PC-9 (cell line): Measurements from ENCODE around the gene TNN. TPM values are rescaled to one million over a fixed set of nuclear protein-coding genes. Genes with fewer than 3 reads are reported as not detected.

Source experiments
- BruUV-seq: library from RNA; stranded (reverse); fragments of 400-500 nt; replicated peaks from 2 replicates; lab custom pipeline; 2021; lab: Mats Ljungman, UMichigan
- CTCF ChIA-PET: fragments of 300-600 bp; sonication (Branson Sonifier 250); formaldehyde crosslinking; loops from one replicate; lab custom pipeline; 2022; ENCODE audit warnings: antibody characterized with exemption; lab: Charles Lee
- POLR2A ChIA-PET: fragments of 300-600 bp; sonication (Branson Sonifier 250); formaldehyde crosslinking; loops from one replicate; lab custom pipeline; 2022; ENCODE audit warnings: antibody characterized with exemption; ENCODE audit not compliant: unreplicated experiment; lab: Charles Lee
- DNase-seq, 2 experiments: peaks; one replicate each; pipeline versions ENCODE4 v3.0.0 to v3.0.0-alpha.2; 2015 to 2022; ENCODE audit warnings: mixed read lengths in 1 of 2
- H2AFZ ChIP-seq: fragments of 200-600 bp; sonication (generic); 2 replicates; pipeline ENCODE4 v1.8.1; 2017; ENCODE audit warnings: antibody characterized with exemption
- H3F3A ChIP-seq: fragments of 200-600 bp; sonication (generic); 2 replicates; pipeline ENCODE4 v1.8.1; 2017; ENCODE audit warnings: antibody characterized with exemption, mild to moderate bottlenecking, low read depth; ENCODE audit not compliant: insufficient read depth
- H3K27ac ChIP-seq: fragments of 200-600 bp; sonication (generic); 2 replicates; pipeline ENCODE4 v1.6.1; 2016; ENCODE audit warnings: mixed run types
- H3K27me3 ChIP-seq: fragments of 200-600 bp; sonication (generic); 2 replicates; pipeline ENCODE4 v1.6.1; 2016; ENCODE audit warnings: low read depth, mixed run types; ENCODE audit not compliant: insufficient read depth
- H3K36me3 ChIP-seq: fragments of 200-600 bp; sonication (generic); 2 replicates; pipeline ENCODE4 v1.6.1; 2016; ENCODE audit warnings: low read depth, mixed run types
- H3K4me1 ChIP-seq: fragments of 200-600 bp; sonication (generic); replicated peaks from 2 replicates; pipeline ENCODE4 v1.6.1; 2016; ENCODE audit warnings: mixed run types; ENCODE audit not compliant: insufficient read depth
- H3K4me2 ChIP-seq: fragments of 200-600 bp; sonication (generic); 2 replicates; pipeline ENCODE4 v1.6.1; 2017; ENCODE audit warnings: mixed run types
- H3K4me3 ChIP-seq: fragments of 200-600 bp; sonication (generic); 2 replicates; pipeline ENCODE4 v1.6.1; 2016; ENCODE audit warnings: mixed run types
- H3K79me2 ChIP-seq: fragments of 200-600 bp; sonication (generic); 2 replicates; pipeline ENCODE4 v1.6.1; 2017; ENCODE audit warnings: low read depth, mixed run types
- H3K9me2 ChIP-seq: fragments of 200-600 bp; sonication (generic); 2 replicates; pipeline ENCODE4 v1.8.1; 2017; ENCODE audit warnings: mild to moderate bottlenecking; ENCODE audit not compliant: insufficient read depth
- H3K9me3 ChIP-seq: fragments of 200-600 bp; sonication (generic); 2 replicates; pipeline ENCODE4 v1.8.1; 2016; ENCODE audit warnings: low read depth; ENCODE audit not compliant: insufficient read depth
- H4K20me1 ChIP-seq: fragments of 200-600 bp; sonication (generic); 2 replicates; pipeline ENCODE4 v1.8.1; 2017; ENCODE audit not compliant: insufficient read depth
- CTCF ChIP-seq: fragments of 200-600 bp; sonication (generic); conservative IDR thresholded peaks from 2 replicates; pipeline ENCODE4 v1.6.1; 2017; ENCODE audit warnings: mixed run types, antibody characterized with exemption, mild to moderate bottlenecking, moderate library complexity
- EZH2 ChIP-seq: fragments of 200-600 bp; sonication (generic); IDR thresholded peaks from 2 replicates; pipeline ENCODE4 v1.8.0; 2017; ENCODE audit warnings: antibody characterized with exemption, low read depth
- intact Hi-C: fragments of 100-400 bp; cut with micrococcal nuclease; formaldehyde crosslinking; loops from one replicate; pipeline ENCODE4 v1.10.0; 2022; ENCODE audit not compliant: unreplicated experiment
- total RNA-seq: library from RNA; stranded (reverse); gene quantifications from 2 replicates; pipeline ENCODE4 v1.2.3, GENCODE V29; 2021

The TNN gene
- total RNA-seq, 1 experiment from 2014 or later = not detected

- no peaks in the 10 kb centered on the region for H3K9me2 ChIP-seq
- no peak overlapping the region for H3K4me3 ChIP-seq
- H3K4me1 ChIP-seq = no peaks in the 10 kb centered on the region
- ChIA-PET CTCF (interaction anchor here (0.9 kb wide), 1 partner anchor 48 kb away, joined by 3 read pairs; no protein-coding TSS in a partner anchor), POLR2A (no interaction called here)
- BruUV-seq = no TSS peak
- no peaks in the 10 kb centered on the region for H3K79me2 ChIP-seq
- no peaks in the 10 kb centered on the region for H3K9me3 ChIP-seq
- H3K27ac ChIP-seq = no peak overlapping the region
- no peaks in the 10 kb centered on the region for H3K36me3 ChIP-seq
- no peak overlapping the region for H2AFZ ChIP-seq
- DNase-seq = no peak
- peaks cover 15% of the 10 kb centered on the region; the same call in 1 of the 2 replicates for H3K27me3 ChIP-seq
- H4K20me1 ChIP-seq = no peaks in the 10 kb centered on the region
- no peak overlapping the region for H3K4me2 ChIP-seq
- H3F3A ChIP-seq = no peaks in the 10 kb centered on the region
- intact Hi-C loops = no loop called here
- no peak for TF ChIP-seq EZH2
- no peak for TF ChIP-seq CTCF
Measured at GRCh38 chr1:175077356-175078030, 9.9 kb downstream of the TNN start.

GRCh38 chr1:175078629-175079028 lies 11.0 kb downstream of the TNN start:
- intact Hi-C loops = no loop called here
- BruUV-seq = no TSS peak
- Histone ChIP-seq H2AFZ (no peak overlapping the region), H3K36me3 (no peaks in the 10 kb centered on the region), H3K9me3 (no peaks in the 10 kb centered on the region), H3K27me3 (peaks cover 16% of the 10 kb centered on the region; the same call in 1 of the 2 replicates), H3K27ac (no peak overlapping the region), H3K4me1 (no peaks in the 10 kb centered on the region), H3K4me3 (no peak overlapping the region), H3K4me2 (no peak overlapping the region), H3F3A (no peaks in the 10 kb centered on the region), H3K79me2 (no peaks in the 10 kb centered on the region), H3K9me2 (no peaks in the 10 kb centered on the region), H4K20me1 (no peaks in the 10 kb centered on the region)
- DNase-seq = no peak
- CTCF ChIA-PET = no interaction called here
- POLR2A ChIA-PET = no interaction called here
- TF ChIP-seq CTCF (no peak), EZH2 (no peak)

- Histone ChIP-seq H3K4me3 (no peak overlapping the region), H3K27ac (no peak overlapping the region), H3F3A (no peaks in the 10 kb centered on the region), H3K4me2 (no peak overlapping the region), H3K36me3 (no peaks in the 10 kb centered on the region), H3K9me2 (no peaks in the 10 kb centered on the region), H3K9me3 (no peaks in the 10 kb centered on the region), H4K20me1 (no peaks in the 10 kb centered on the region), H3K27me3 (peaks cover 16% of the 10 kb centered on the region; the same call in 1 of the 2 replicates), H3K79me2 (no peaks in the 10 kb centered on the region), H2AFZ (no peak overlapping the region), H3K4me1 (no peaks in the 10 kb centered on the region)
- no peak for TF ChIP-seq CTCF
- no peak for TF ChIP-seq EZH2
- intact Hi-C loops = no loop called here
- no TSS peak for BruUV-seq
- ChIA-PET POLR2A (no interaction called here), CTCF (no interaction called here)
- DNase-seq = no peak
Measured at GRCh38 chr1:175079338-175079737, 11.7 kb downstream of the TNN start.
